Hindlimb muscle (tissue), 1 donor: Measurements from ENCODE around the gene LAMB1. TPM values are rescaled to one million over a fixed set of nuclear protein-coding genes. Genes with fewer than 3 reads are reported as not detected.
"Not testable (repeated sequence)": the region's sequence is repeated elsewhere in the genome, so short reads cannot be mapped to it uniquely, and the experiment has no call there.

ENCODE experiments used
- DNase-seq: peaks from one replicate; pipeline ENCODE4 v3.0.0-alpha.2; 2013
- polyA plus RNA-seq: library from polyadenylated mRNA; unstranded; fragments of 120-200 nt; gene quantifications from one replicate; pipeline ENCODE4 v1.2.1, GENCODE V29; 2013; ENCODE audit not compliant: insufficient read length

Gene LAMB1
- polyA plus RNA-seq, 1 donor = 451 TPM

DNA sequence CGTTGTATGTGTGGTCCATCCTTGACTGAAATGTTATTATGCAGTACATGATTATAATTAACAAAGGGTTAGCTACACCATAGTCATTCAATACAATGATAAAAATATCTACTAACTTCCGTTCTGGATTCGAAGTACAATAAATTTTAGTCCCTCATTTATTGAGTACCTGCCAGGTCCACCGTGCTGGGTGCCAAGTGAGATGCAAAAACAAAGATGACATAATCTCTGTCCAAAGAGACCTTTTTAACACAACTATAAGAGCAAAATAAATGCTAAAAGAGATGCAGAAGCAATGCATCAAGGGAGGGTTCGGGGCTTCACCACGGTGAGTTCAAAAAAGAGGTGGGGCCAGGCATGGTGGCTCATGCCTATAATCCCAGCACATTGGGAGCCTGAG is 33.1 kb downstream of the LAMB1 start:
- DNase-seq = no peak

DNA sequence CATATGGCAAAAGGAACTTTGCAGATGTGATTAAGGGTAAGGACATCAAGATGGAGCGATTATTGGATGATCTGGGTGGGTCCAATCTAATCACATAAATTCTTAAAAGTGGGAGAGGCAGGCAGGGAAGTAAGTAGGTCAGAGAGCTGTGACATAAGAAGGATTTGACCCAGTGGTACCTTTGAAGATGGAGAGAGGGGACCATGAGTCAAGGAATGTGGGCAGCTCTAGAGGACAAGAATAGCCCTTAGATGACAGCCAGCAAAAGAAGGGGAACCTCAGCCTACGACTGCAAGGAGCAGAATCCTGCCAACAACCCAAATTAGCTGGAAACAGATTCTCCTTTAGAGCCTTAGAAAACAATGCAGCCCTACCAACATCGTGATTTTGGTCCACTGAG is 34.5 kb downstream of the LAMB1 start:
- DNase-seq = no peak

DNA sequence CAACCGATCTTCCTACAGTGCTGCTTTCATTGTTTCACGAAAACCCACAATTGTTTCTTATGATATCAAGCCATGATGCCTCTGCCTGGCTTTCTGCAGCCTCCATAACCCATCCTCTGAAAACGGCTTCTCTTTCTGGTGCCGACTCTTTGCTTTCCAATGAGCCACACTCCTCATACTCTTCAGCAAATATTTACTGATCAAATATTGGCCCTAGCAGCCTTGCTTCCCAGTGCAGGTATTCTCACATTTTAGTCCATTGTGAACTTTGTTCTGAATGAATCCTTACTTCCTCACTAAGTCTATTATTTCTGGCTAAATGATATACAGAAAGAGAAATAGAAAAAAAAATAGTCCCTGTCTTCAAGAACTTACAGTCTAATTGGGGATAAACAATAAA is 35.5 kb downstream of the LAMB1 start:
- no peak for DNase-seq

DNA sequence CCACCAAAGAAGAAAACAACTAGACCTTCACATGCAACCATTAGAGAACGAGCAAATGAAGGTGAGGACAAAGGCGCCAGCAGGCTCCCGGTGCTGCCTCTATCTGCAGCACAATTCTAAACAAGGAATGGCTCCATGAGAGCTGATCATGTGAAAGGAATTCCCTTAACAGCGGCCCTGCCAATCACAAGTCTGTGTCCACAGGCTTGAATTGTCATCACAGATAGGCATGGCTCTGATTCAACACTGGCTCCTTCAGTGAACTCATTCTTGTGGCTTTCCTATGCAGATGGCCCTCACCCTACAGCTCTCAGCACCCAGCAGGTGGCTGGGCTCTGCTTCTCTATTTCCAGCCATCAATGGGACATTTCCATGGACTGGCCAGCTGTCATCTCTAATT is 36.2 kb downstream of the LAMB1 start:
- DNase-seq = no peak

DNA sequence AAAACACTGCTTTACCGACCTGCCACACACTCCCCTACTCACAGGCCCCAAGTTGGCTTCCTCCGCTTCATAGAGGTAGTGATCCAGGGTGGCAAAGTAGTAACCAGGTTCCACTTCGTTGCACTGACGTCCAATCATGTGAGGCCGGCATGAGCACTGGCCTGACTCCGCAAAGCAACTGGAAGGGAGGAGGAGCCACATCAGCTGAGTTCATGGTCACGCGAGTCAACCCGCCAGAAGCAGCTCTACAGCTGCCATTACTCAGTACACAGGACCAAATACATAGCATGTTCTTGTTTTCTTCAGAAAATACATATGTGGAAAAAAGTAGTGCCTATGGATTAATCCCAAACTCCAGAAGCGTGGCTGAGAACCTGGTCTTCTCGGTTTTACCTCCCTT is 38.5 kb downstream of the LAMB1 start:
- DNase-seq = no peak

DNA sequence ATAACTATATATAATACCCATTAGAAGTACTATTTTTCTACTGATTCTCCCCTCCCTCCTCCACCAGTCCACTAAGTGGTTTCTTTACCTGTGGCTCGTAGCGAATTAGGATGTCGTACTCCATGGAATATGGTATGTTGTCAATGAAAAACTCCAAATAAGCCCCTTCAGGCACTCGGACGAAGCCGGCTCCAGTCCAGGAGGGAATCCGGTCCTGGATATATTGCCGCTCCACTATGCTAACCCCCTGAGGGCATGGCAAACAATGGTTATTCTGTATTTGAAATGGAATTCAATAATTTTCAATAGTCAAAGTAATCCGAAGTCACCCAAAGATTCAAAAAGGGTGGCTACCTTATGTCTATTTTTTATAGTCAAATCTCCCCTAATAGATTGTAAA is 40.1 kb downstream of the LAMB1 start:
- DNase-seq = no peak

DNA sequence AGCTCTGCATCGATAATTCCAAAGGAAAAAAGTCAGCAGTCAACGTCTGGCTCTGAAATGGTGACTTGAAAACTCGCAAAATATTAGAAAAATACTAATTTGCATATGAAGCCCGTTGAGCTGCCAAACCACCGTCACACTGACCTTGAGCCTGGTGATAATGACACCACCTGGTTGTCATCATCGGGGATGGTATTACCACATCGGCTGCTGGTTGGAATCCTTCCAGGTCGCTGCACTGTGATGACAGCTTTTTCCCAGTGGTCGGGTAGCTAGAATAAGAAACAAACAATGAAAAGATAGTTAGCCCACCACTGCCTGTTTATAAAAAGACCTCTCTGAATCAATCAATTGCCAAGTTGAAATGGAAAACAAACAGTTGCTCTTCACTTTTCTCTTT is 41.6 kb downstream of the LAMB1 start:
- DNase-seq = no peak

DNA sequence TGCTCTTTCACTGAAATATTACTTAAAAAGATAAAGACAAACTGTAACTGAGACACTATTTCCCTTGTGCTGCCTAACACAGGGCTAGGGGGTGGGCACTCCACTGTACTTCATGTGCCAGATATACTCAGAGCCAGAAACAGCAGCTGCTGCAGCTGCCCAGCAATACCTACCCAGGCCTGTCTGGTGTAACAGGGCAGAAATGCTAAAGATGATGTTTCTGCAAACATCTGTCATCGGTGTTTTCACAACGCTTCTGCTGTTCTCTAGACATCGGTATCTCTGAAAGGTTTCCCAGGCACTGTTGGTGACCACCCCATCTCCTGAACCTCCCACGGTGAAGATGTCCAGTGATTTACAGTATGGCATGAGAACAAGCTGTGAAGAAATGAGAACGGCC is 42.7 kb downstream of the LAMB1 start:
- DNase-seq = peak; percentile 29

DNA sequence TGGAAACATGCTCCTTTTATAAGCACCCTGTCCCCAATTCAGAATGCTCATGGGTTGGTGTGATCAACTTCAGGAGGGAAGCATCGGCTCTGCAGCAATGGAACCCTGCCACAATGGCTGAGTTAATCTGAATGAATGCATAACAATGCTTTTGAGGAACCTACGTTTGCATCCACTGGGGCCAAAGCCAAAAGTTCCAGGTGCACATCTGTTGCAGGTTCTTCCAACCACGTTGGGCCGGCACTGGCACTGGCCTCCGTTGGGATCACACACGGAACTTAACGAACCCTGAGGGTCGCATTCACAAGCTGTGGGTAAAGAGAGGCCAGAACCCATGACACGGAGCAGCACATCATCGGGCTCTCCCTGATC is 43.4 kb downstream of the LAMB1 start:
- no peak for DNase-seq

DNA sequence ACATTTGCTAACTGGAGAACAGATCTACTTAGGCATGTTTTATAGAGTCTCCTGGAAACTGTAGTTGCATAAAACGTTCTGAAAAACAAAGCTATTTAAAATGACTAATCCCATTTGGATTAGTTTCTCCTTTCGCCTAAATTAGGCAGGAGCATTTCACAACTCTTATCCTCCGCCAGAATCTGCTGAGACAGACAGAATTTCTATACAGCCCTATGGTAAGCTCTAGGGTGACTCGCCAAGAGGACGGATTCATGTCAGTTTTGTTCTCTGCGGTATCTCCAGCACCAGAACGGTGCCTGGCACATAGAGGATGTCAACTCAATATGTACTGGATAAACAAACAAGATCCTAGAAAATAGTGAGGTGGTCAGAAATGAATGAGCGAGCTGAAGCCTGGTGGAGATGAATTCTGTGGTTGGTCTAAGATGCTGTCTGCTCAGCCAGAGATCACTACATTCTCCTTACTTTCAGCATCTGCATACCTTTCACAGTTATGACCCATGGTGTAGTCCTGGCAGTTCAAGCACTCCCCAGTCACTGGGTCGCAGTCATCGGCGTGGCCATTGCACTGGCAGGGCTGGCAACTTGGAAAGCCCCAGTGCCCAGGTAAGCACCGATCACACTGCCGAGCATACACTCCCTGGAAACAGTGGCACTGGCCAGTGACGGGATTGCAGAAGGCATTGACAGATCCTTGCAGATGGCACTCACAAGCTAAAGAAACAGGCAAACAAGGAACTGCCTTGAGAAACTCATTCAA is 44.0 kb downstream of the LAMB1 start:
- DNase-seq = no peak

DNA sequence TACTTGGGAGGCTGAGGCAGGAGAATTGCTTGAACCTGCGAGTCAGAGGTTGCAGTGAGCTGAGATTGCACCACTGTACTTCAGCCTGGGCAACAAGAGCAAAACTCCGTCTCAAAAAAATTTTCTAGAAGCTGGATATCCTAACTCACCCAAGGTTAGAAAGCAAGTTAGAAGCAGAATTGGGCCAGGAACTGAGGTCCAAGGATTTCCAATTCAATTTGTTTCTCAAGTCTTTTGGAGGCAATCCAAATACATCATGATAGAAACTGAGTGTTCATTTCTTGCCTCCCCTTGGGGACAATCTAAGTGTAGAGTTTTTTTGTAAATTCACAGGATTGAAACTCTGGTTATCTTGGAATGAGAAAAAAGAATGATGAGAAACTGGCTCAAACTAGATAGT is 45.5 kb downstream of the LAMB1 start:
- DNase-seq = no peak

DNA sequence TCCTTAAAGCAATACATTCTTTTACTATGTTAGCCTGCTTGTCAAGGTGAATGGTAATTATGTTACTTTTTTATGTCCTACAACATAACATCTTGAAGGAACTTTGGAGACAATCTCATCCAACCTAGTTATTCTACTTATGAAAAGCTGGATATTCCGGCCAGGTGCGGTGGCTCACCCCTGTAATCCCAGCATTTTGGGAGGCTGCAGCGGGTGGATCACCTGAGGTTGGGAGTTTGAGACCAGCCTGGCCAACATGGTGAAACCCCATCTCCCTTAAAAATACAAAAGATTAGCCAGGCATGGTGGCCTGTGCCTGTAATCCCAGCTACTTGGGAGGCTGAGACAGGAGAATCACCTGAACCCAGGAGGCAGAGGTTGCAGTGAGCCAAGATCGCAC is 46.0 kb downstream of the LAMB1 start:
- DNase-seq = not testable (repeated sequence)

DNA sequence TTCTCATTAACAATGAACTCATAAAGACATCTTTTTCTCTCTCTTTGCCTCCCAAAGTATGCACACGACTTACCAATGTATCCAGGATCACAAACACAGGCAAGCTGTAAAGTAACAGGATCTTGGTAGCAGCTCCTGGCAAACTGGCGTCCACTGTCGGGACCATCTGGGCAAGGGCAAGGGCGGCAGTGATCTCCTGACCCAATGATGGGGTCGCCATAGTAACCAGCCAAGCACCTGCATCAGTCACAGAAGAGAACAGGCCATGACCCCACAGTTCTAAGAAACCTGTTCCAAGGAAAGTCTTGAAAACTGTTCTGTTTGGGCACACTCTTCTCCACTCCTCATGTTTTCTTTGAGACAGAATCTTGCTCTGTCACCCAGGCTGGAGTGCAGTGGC is 47.6 kb downstream of the LAMB1 start:
- no peak for DNase-seq

DNA sequence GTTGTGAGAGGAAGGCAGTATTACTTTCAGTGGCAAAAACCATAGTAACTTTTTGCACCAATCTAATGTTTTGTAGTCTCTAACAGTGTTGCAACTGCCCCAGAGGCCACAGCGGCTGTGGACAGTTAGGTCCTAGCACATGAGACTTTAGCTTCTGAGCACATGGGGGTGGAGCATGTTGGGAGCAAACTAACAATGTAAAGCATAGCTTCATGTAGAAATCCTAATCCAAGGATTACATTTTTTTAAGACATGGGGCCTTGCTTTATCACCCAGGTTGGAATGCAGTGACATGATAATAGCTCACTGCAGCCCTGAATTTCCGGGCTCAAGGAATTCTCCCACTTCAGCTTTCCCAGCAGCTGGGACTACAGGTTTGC is 49.0 kb downstream of the LAMB1 start:
- no peak for DNase-seq

DNA sequence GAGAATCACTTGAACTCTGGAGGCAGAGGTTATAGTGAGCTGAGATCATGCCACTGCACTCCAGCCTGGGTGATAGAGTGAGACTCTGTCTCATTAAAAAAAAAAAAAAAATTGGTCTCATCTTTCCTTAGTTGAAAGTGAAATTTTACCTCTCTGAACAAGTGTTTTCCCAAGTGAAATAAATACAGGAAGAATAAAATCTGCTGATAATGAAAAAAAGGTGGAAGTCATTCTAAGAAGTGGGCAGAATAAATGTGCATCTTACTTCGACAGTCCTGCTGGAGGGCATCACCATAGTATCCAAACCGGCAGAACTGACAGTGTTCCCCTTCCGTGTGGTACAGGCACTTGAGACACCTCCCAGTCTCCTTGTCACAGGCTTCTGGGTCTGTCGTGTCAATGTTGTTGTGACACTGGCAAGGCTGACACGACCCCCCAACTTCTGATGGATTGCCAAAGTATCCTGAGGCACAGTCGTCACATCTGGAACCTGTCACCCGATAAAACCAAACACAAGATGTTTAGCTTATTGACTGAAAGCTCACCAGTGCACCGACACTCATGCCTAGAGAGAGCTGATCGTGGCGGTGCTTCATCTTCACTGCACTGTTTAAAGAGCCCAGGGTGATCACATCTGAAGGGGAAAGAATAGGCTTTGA is 49.6 kb downstream of the LAMB1 start:
- no peak for DNase-seq

DNA sequence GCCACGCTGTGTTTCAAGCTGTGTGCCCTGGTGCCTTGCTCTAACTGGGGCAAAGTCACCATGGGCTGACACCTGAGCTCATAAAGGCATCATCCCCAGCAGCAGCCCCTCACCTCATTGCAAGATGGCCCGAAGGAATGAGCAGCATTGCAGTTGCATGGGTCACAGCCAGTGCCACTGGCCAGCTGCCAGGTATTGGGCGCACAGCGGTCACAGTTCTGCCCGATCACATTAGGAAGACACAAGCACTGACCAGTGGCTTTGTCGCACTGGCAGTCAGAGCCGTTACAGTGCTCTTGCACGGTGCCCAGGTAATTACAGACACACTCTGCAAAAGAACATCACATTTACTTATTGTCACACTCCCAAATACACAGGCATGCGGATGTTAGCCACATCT is 51.1 kb downstream of the LAMB1 start:
- no peak for DNase-seq

DNA sequence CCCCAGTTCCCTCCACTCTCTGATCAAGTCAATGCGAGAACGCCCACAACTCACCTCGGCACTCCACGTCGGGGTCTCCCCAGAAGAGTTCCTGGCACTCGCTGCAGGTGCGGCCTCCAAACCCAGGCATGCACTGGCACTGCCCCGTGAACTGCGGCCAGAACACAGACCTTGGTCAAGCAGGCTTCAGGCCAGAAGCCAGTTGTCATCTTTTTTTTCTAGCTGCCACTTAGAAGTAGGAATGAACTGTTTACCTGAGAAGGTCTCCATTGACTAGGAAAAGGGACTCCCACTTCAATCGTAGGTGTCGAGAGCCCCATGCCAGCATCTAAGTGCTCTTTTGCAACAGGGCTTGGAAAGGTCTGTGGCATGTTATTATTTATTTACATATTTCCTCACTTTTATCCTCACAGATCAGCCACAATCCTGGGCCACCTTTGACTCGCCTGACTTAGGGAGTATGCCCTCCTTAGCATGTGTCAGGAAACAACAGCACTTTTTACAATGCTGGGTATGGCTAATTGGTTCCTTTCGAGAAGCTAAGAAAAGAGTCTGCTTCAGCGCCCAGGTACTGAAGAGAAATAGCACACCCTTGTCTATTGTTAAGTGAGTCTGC is 51.7 kb downstream of the LAMB1 start:
- no peak for DNase-seq

DNA sequence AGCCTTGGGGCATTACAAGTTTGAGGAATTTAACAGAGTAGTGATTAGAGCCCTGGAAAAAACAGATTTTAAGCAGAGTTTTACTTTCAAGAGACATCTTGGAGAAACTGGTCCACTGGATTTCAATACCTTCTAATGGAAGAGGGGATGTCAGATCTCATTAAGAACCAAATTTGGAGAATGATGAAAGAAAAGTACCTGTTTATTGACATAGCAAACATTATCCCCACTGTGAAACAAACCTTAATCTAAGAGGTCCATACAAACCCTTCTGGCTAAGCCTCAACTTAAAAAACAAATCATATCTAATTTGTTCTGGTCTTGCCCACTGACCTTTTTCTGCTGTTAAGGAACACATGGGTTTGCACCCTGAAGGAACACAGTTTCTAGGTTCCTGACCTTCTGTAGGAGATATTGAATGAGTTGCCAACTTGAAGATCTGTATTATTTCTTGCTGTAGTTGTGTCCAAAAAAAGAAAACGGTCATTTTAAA is 53.5 kb downstream of the LAMB1 start:
- DNase-seq = no peak

DNA sequence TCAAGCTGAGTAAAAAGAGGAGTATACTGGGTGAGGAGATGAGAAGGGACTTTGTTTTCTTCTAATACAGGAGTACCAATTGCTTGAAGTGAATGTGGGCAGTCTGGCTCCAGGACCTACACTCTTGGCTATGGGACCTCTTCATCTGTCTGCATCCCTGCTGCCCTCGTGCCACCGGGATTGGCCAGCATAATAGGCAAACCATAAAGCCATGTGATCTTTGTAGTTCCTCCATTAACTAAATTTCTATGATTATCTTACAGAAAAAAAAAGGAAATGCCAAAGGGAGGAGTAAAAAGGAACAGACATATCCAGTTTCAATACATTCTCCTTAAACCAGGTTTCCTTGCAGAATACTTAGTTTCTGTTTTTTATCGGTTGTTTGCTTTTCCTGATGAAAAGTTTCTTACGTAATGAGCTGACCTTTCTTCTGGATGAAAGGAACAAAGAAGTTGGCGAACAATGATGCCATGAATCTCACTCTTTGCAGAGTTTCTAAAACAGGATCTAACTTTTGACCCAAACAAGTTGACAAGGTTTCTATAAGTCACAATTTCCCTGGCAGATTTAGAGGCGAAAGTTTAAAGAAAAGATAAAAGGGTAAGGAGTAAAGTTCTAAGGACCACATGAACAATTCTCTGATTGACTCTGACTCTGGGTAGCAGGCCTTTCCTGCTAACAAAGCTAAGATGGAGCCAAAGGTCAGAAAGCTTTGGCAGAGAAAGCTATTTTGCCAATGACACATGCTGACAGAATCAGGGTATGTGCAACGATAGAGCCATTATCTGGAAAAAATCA is 54.1 kb downstream of the LAMB1 start:
- DNase-seq = no peak

DNA sequence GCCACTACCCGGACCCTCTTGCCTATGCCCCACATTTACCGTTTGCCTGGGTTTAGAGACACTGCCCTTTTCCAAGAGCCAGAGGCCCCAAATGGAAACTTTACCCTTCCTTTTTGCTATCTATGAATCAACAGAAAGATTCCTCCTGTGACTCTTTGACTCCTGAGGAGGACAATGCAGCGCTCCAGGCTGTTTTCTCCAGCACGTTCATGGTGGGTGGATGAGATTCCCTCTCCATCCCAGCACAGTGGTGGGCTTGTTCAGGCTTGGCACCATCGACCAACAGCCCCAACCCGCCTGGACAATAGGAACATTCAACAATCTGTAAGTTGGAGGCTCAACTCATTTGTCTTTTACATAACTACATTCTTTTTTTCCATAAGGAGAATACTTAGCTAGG is 56.1 kb downstream of the LAMB1 start:
- DNase-seq = no peak

DNA sequence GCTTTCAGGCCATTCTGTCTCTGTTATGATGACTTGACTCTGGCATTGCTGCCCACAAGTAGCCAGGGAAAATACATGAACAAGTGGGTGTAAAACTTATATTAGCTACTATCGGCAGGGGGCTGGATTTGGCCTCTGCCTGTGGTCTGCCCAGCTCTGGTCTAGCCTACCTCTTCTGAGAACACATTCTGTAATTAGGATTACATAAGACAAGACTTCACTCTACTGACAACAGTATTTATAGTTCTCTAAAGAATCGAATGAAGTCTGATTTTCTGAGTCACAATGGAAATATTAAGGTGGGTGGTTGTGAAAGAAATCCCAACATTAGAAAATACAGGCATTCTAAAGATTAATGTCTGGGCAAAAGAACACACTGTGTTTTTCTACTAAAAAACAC is 56.5 kb downstream of the LAMB1 start:
- no peak for DNase-seq

DNA sequence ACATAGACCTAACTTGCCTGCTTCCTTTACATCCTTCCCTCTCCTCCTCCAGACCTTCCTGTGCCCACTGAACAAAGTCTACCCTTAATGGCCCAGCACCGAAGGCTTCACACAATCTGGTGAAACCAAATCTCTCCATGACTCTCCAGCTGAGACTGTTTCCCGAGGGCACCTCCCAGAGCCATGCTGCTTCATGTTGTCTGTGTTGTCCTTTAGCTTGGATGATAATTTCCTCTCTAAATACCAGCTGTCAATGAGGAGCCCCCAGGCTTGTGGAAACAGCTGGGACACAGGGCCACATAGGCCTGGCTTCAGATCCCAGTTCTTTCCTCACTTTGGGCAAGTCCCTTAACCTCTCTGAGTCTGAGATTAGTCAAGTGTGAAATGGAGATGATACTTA is 57.6 kb downstream of the LAMB1 start:
- no peak for DNase-seq
